ENCODE data around the gene RASL11A. TPM values are rescaled to one million over a fixed set of nuclear protein-coding genes. Genes with fewer than 3 reads are reported as not detected.
"Not testable (repeated sequence)": the region's sequence is repeated elsewhere in the genome, so short reads cannot be mapped to it uniquely, and the experiment has no call there.

Gene RASL11A
- 2.0 TPM for total RNA-seq

GRCh38 chr13:27270594-27271520 lies at the start of gene RASL11A:
TSS of gene RASL11A (plus strand) at chr13:27270830. CDS start at chr13:27270945, 115 bp downstream.
- FAIRE-seq (no peak), DNase-seq (ENCODE audit: low spot score in 2 of 2) (peak; percentile 80 to 85)

DNA sequence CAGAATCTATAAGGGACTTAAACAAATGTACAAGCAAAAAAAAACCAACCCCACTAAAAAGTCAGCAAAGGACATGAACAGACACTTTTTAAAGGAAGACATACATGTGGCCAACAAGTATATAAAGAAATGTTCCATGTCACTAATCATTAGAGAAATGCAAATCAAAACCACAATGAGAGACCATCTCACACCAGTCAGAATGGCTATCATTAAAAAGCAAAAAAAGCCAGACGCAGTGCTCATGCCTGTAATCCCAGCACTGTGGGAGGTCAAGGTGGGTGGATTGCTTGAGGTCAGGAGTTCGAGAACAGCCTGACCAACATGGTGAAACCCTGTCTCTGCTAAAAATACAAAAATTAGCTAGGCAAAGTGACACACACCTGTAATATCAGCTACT lies 48.5 kb upstream of the RASL11A start:
- not testable (repeated sequence) for FAIRE-seq; DNase-seq (ENCODE audit: low spot score in 2 of 2)

- DNase-seq (ENCODE audit: low spot score in 2 of 2) = no peak
- FAIRE-seq = no peak
Measured at GRCh38 chr13:27226991-27227390, 43.6 kb upstream of the RASL11A start.

GRCh38 chr13:27228131-27228530 lies 42.5 kb upstream of the RASL11A start:
- DNase-seq (ENCODE audit: low spot score in 2 of 2) = no peak

DNA sequence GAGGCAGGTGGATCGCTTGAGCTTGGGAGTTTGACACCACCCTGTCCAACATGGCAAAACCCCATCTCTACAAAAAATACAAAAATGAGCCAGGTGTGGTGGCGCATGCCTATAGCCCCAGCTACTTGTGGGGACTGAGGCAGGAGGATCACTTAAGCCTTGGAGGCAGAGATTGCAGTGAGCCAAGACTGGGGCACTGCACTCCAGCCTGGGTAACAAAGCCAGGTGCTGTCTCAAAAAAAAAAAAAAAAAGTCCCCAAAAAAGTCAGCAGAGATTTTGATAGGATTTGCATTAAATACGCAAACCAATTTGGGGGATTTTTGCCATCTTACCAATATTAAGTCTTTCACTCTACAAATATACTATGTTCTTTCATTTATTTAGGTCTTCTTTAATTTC lies 41.0 kb upstream of the RASL11A start:
- no peak for DNase-seq (ENCODE audit: low spot score in 2 of 2)
- FAIRE-seq = no peak

More at GRCh38 chr13:27228131-27228530, 42.5 kb upstream of the RASL11A start:
- FAIRE-seq = no peak

GRCh38 chr13:27233964-27234363 lies 36.7 kb upstream of the RASL11A start:
- FAIRE-seq = no peak
- no peak for DNase-seq (ENCODE audit: low spot score in 2 of 2)

DNA sequence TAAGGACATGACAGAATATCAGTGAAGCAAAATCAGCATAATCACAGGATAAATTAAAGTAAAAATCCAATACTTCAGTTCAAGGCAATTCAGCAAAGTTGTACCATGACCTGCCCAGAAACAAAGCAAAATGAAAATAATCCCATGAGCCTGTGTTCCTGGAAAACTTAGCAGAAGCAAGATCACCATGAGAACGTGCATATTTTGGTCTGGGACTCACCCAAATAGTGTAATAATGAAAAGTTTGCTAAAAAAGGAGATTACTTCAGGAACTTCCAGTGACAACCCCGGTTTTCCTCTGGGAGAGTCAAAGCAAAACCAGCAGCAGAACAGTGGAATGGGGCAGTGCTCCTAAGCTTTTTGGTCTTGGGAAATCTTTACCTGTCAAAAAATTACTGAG lies 34.2 kb upstream of the RASL11A start:
- FAIRE-seq = no peak

DNA sequence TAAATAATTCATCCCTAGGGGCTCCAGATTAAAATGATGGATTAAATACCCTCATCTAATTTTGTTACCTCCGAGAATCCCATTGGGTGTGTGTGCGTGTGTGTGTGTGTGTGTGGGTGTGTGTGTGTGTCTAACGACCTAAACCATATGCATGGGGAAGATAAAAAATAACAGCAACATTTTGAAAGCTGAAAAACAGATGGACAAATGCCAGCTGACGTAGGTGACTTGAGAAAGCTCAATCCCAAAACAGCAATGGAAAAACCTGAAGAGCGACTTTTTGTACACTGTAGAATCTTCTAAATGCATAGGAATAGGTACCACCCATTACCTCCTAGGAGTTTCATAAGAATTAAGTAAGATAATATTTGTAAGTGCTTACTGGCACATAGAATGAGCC lies 27.9 kb upstream of the RASL11A start:
- no peak for FAIRE-seq
- no peak for DNase-seq (ENCODE audit: low spot score in 2 of 2)

More for the DNA sequence above, 34.2 kb upstream of the RASL11A start:
- no peak for DNase-seq (ENCODE audit: low spot score in 2 of 2)

- DNase-seq (ENCODE audit: low spot score in 2 of 2) (no peak), FAIRE-seq (no peak)
Measured at GRCh38 chr13:27245610-27246009, 25.0 kb upstream of the RASL11A start.

DNA sequence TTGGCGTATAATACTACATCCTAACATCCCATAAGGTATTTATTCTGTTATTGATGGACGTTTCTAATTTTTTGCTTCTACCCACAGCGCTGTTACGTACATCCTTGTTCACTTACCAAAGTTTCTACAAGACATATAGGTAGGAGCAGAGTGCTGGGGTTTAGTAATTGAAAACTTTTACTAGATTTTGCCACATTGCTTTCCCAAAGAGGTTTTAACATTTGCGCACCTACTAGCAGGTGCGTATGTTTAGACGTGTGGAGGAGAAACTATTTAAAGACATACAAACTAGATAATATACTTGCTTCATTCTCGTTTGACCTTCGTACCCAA lies 19.8 kb upstream of the RASL11A start:
- FAIRE-seq (no peak), DNase-seq (ENCODE audit: low spot score in 2 of 2) (no peak)

DNA sequence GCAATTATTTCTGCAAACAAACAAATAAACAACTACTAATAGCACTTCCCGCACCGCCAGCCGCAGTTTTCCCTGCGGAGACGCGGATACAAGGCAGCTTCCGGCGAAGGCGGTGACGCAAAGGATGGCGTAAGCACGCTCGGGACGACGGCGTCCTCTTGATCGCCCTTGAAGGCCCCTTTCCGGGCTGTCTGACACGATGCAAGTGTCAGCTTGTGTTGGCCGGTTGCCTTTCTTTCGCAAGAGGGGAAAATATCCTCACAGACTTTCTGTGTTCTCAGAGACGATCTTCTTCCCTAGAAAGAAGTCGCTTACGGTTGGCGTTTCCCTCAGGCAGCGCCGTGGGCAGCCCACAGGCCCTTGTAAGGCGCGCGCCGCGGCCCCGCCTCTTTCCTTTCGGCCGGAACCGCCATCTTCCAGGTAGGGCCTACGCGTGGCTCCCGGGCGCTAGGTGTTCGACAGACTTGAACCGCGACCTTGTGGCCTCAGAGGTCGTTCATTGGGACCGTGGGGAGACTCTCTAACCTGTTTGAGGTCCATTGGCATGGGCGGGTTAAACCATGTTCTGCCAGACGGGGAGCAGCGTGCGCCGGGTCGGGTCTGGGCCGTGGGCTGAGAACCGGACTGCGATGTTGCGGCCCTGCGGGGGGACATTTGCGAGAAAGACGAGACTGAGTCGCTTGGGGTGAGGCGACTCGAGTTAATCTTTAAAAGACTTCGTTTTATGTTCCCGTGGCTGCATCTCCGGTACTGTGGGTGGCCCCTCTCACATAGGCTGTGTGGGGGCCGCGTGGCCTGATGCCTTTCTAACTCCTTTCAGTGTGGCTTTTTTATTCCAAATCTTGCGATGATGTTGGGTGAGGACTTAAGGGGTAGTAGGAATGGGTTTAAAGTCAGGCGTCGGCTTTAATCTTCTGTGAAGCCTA lies 19.2 kb upstream of the RASL11A start, which contains the start of gene RPL21:
TSS of gene RPL21 (plus strand) at position 393 of the 926 bp plus-strand sequence. CDS start 2,219 bp downstream, outside the sequence.
- DNase-seq (ENCODE audit: low spot score in 2 of 2) = peak; percentile 76 to 86
- FAIRE-seq = no peak

DNA sequence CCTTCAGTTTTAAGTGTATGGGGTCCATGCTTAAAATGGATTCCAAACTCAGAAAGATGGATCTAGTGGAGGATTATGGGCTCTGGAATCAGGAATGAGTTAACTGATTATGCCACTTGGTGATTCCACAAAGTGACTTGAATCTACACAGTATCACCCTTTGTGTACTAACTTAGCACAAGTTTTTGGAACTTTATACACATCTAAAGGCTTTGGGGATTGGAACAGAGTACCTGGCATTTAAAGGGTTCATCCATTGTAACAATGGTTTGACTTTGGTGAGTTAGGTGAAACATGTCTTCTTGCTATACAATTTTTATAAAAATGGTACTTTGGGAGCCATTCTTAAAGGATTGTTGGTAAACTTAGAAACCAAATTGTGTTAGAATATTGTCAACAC lies 18.2 kb upstream of the RASL11A start:
- no peak for FAIRE-seq
- DNase-seq (ENCODE audit: low spot score in 2 of 2) = no peak

GRCh38 chr13:27257233-27257568 lies 13.4 kb upstream of the RASL11A start:
- DNase-seq (ENCODE audit: low spot score in 2 of 2) = no peak
- FAIRE-seq = no peak

DNA sequence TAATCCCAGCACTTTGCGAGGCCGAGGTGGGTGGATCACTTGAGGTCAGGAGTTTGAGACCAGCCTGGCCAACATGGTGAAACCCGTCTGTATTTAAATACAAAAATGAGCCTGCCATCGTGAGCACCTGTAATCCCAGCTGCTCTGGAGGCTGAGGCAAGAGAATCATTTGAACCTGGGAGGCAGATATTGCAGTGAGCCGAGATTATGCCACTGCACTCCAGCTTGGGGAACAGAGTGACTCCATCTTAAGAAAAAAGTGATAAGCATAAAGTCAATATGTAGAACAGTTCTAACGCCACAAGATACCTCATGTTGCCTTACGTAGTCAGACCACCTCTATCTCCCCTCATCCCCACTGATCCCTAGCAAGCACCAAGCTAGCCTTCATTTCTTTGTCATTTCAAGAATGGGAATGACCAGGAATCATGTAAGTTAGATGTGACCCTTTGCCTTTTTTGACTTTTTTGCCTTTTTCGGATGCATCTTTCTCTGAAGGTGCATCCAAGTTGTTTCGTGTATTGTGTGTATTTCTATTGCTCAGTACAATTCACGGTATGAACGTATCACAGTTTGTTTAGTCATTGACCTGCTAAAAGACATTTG lies 12.9 kb upstream of the RASL11A start:
- no peak for FAIRE-seq
- no peak for DNase-seq (ENCODE audit: low spot score in 2 of 2)

GRCh38 chr13:27258637-27259386 lies 11.8 kb upstream of the RASL11A start:
- DNase-seq (ENCODE audit: low spot score in 2 of 2) (no peak), FAIRE-seq (no peak)

DNA sequence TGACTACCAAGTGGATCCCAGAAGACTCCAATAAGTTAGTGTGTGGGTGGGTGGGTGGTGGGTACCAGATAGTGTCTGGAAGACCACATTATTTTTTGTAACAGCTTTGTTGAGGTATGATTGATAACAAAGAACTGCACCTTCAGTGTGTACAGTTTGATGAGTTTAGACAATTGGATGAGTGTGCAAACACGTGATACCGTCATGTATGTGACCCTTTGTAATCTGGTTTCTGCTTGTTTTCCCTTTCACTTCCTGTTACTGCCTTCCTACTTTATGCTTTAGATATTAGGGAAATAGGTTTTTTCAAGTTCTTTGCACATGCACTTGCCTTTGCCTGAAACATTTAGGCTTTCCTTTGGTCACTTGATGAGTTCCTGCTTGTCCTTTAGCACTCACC lies 10.8 kb upstream of the RASL11A start:
- FAIRE-seq (no peak), DNase-seq (ENCODE audit: low spot score in 2 of 2) (no peak)

DNA sequence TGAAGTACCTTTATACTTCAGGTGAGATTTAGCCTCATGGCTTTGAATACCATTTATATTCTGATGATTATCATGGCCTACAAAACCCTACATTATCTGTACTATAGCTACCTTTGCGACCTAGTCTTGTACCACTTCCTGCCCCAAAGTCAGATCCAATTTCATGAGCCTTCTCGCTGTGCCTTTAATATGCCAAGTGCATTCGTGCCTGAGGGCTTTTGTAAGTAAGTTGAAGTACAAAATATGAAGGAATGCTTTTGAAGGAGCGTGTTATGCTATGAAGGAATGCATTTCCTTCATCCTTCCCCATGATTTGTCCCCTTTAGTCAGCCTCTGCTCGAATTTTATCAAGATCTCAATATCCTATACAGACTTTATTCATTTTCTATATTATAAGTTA lies 9.2 kb upstream of the RASL11A start:
- no peak for DNase-seq (ENCODE audit: low spot score in 2 of 2)
- no peak for FAIRE-seq

DNA sequence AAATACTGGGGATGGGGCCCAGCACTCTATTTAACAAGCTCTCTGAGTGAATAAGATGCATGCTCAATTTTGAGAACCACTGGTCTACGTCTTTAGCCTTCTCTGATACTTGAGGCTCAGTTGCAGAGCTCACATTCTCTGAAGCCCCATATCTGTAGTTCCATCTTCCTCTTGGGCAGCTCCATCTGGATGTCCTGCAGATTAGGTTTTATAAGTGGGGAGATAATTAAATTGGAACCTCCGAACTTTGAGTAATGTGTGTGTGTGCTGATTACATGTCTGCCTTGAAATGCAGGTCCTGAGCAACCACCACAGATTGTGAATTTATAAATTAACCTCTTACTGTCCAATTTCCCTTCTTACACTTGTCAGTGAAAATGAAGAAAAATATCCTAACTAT lies 7.2 kb upstream of the RASL11A start:
- no peak for FAIRE-seq
- DNase-seq (ENCODE audit: low spot score in 2 of 2) = no peak

DNA sequence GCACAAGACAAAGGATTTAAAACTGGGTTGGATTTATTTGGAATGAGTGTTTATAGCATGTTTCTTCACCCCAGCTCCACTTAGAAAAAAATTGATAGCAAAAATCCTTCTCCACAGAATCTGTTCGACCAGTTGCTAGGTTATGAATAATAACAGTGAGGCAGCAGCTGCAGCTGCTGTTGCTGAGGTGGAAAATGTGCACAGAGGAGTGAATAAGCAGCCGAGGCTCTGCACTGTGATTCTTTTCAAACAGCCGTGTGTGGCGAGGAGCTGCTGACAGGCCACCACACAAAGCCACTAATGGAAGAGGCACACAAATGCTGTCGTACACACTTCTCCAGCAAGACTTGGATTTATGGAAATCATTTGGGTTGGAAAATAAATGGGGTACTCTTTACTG lies 6.4 kb upstream of the RASL11A start:
- no peak for FAIRE-seq
- DNase-seq (ENCODE audit: low spot score in 2 of 2) = no peak

GRCh38 chr13:27264648-27265047 lies 6.0 kb upstream of the RASL11A start:
- no peak for DNase-seq (ENCODE audit: low spot score in 2 of 2)
- no peak for FAIRE-seq
